CD4-positive, alpha-beta T cell treated with Interleukin-15 for 1 hour (primary cell): ENCODE measurements around the gene MARCKS.
A peak's percentile ranks its signal among the peaks of the same experiment; 100 is the strongest.

Experiments used
- DNase-seq: peaks from one replicate; pipeline ENCODE4 v3.0.0-alpha.2; 2020

The MARCKS gene

GRCh38 chr6:113856625-113857555 lies at the start of gene MARCKS:
Gene MARCKS (plus strand): TSS chr6:113857345. CDS start chr6:113857746, 401 bp downstream.
- DNase-seq = peak; percentile 78

GRCh38 chr6:113809826-113810225 lies 47.3 kb upstream of the MARCKS start:
- no peak for DNase-seq

GRCh38 chr6:113813142-113813541 lies 44.0 kb upstream of the MARCKS start:
- no peak for DNase-seq

DNA sequence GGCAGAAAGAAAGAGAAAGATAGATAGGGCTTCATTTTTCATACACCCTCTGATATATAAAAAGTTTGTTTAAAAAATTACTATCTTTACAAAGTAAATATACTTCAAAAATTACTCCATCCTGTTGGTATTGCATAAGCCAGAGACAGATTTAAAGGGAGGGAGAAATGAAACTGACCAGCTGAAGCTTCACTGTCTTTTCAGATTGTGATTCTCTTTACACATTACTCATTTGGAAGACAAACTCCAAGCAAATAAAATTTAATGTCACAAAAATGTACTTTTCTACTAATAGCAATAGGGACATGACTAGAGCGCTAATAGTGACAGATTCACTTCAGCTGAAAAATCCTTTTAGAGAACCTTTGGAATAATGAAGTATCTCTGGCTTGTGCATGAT lies 38.6 kb upstream of the MARCKS start:
- DNase-seq = no peak

DNA sequence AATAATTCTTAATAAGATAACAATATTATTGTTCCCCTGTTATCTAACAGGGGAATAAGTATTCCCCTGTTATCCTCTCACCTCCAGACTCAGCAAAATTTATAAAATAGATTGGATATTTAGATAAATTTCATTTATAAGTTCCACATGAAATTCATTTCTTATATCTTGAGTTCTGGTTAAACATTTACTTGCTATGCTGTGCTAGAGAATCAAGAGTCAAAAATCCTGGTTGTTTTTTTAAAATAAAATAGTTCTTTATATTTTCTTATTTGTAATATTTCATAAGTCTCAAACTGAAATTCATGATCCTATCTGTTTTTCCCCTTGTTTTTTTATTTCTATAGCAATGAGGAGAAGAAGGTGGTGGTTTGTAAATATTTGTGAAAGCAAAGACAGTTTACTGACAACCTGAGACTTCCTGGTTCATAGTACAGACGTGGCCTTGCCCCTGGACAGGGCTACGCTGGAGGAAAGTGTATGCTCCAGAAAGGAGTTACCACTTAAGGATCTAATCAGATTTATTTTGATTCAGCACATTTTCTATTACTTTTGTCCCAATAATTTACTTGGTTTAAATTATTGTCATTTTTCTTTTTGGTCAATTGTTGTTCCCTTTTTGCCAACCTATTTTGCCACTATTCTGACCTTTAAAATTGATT lies 37.8 kb upstream of the MARCKS start:
- DNase-seq = no peak

GRCh38 chr6:113820761-113821160 lies 36.4 kb upstream of the MARCKS start:
- DNase-seq = no peak

GRCh38 chr6:113821445-113821844 lies 35.7 kb upstream of the MARCKS start:
- no peak for DNase-seq

DNA sequence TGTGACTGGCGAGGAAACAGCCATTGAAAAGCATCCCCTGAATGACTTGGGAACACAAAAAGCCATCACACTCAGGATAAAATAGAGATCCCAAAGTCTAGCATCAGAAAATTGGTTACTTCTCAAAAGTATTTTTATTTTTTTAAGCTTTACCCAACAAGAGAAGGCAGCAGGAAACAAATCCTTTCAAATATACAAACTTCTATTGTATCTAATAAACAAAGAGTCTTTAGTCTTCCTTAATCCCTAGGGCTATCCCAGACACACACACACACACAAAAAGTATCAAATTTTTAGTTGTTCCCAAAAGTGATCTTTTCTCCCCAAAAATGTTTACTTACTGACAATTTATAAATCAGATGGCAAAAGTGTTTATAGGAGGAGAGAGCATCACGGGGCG lies 33.2 kb upstream of the MARCKS start:
- DNase-seq = no peak

GRCh38 chr6:113824411-113824810 lies 32.7 kb upstream of the MARCKS start:
- DNase-seq = no peak

DNA sequence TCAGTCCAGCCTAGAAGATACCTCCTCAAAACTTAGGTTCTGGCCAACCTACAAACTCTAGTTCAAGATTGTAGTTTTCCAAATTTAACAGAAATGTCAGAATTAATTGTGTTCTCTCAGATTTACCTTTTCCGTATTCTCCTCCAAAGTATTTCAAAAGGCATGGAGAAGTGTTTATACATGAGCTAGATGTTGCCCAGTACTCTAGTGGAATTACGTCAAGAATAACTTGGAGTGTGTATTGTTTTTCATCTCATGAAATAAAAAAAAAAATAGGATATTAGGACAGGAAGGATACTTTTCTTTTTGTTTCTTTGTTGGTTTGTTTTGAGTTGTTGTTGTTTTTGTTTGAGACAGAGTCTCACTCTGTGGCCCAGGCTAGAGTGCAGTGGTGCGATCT lies 32.3 kb upstream of the MARCKS start:
- no peak for DNase-seq

- DNase-seq = no peak
Observed at GRCh38 chr6:113825781-113826180, 31.4 kb upstream of the MARCKS start.

GRCh38 chr6:113828984-113829695 lies 28.0 kb upstream of the MARCKS start:
- no peak for DNase-seq

- no peak for DNase-seq
Observed at GRCh38 chr6:113829696-113830045, 27.5 kb upstream of the MARCKS start.

DNA sequence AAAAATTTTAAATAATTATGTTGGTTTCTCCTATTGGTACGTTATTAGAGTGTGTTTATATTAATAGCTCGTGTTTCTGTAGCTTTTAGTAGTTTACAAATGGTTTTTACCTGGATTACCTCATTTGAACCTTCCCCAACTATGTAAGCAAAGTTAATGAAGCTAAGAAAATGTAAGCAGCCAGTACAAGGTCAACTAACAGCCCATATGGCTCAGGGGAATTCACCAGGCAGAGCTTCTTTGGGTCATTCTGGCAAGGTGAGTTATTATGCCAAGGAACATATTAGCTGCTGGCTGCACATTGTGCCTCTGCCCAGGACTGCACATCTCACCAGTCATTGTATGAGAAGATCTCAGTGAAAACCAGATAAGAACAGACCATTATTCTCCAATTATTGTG lies 27.0 kb upstream of the MARCKS start:
- no peak for DNase-seq

DNA sequence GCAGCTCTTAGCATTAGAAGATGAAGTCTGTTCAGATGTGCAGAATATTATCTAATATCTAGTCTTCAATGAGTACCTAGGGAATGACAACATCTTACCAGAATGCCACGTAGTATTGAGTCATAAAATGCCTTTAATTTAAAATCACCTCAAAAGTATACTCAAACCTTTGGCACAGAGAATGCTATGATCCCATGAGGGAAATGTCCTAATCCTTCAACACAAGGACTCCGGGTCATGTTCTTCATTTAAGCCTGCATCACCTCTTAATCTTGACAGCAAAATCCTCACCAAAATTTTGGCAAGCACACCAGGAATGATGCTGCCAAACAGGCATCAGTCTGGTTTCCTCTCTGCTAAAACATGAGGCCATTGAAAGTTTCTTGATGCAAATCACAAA lies 23.6 kb upstream of the MARCKS start:
- DNase-seq = no peak

GRCh38 chr6:113837170-113837569 lies 20.0 kb upstream of the MARCKS start:
- no peak for DNase-seq

DNA sequence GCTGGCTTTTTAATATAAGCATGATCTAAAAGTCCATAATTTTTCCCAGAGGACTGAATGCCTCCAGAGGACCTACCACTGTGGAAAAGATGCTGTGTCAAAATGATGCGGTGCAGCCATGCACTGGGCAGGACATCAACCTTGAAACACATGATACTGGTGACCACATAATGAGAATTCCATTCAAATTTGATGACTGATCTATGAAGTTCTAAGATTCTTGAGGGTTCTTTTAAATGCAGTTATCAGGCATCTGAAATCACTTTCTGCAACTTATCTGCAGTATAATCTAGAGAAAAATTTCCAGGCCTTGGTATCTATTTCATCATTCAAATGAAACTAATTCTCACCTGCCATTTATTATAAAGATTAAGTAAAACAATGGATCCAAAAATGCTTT lies 15.0 kb upstream of the MARCKS start:
- no peak for DNase-seq

DNA sequence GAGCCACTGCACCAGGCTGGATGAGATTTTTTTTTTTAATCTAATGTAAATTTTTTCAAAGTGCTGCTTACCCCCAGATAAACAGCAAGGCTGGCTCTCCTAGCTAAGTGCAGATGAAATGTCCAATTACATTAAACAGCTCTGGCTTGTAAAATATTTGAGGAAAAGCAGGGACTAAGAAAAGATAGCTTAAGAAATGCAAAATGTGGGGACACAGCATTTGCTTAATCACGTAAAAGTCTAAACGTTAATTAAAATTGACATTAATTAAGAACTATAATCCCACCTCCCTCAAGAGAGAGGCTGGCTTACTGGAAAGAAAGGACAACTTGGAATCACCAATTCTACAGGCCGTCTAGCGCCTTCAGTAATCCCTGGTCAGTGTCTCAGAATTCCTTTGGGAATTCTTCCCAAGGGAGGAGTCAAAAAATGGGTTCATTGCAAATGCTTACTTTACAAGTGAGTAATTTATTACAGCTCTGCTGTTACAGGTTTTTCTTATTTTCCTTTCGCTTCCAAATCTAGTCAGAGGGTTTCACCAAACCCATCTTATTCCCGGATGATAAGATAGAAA lies 13.6 kb upstream of the MARCKS start:
- no peak for DNase-seq

GRCh38 chr6:113846577-113846976 lies 10.6 kb upstream of the MARCKS start:
- DNase-seq = no peak

DNA sequence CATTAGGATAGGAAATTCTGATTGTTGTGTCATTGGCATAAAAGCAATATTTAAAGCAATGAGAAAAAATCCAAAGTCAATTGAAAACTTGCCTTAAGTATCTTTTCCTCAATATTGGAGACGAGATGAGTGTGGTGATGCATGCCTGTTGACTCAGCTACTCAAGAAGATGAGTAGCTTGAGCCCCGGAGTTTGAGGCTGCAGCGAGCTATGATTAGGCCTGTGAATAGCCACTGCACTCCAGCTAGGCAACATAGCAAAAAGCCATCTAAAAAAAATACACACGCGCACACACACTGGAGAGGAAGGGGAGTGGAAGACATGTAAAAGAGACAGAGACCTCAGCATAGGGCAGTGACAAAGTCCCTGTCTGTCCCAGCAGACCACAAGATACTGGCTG lies 9.7 kb upstream of the MARCKS start:
- DNase-seq = no peak

DNA sequence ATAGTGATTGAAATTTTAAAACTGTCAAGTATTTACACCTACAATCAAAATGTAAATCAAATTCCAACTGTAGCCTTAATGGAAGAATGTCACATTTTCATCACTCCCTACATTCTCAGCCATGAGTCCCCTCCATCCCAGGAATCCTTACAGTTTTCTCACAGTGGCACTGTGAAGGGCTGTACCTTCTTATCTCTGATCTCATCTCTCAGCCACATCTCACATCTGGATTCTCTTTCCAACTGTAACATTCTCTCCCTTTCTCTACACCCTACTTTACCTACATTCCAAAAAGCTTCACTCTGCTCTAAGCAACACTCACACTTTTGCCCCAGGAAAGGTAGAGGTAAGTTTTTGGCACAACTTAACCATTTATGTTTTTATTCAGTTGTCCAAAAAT lies 8.9 kb upstream of the MARCKS start:
- no peak for DNase-seq

- DNase-seq = no peak
Observed at GRCh38 chr6:113848811-113849210, 8.3 kb upstream of the MARCKS start.

- no peak for DNase-seq
Observed at GRCh38 chr6:113853252-113853651, 3.9 kb upstream of the MARCKS start.
